Stimulated activated CD8-positive, alpha-beta memory T cell treated with anti-CD3 and anti-CD28 coated beads, Interleukin-2, amount 100 ng/mL, for 1 hour (primary cell): ENCODE data around the gene STAU1.
"Not testable (repeated sequence)": the region's sequence is repeated elsewhere in the genome, so short reads cannot be mapped to it uniquely, and the experiment has no call there.

ENCODE experiments used
- DNase-seq, 2 donors: peaks; one replicate each; pipeline ENCODE4 v3.0.0-alpha.2; 2020; ENCODE audit warnings: low read depth in 2 of 2

STAU1 gene

GRCh38 chr20:49166534-49167449 lies 21.3 kb downstream of the STAU1 start:
- no peak for DNase-seq

GRCh38 chr20:49165611-49166010 lies 22.5 kb downstream of the STAU1 start:
- DNase-seq, result no peak

- no peak for DNase-seq
These were observed 24.4 kb downstream of the STAU1 start for GRCh38 chr20:49163696-49164095.

GRCh38 chr20:49161428-49162152 lies 26.5 kb downstream of the STAU1 start:
- no peak for DNase-seq

GRCh38 chr20:49160057-49160929 lies 27.8 kb downstream of the STAU1 start:
- no peak for DNase-seq

GRCh38 chr20:49157146-49157545 lies 31.0 kb downstream of the STAU1 start:
- no peak for DNase-seq

- DNase-seq, result no peak
These were observed 31.7 kb downstream of the STAU1 start for GRCh38 chr20:49156481-49156880.

- no peak for DNase-seq
These were observed 36.7 kb downstream of the STAU1 start for GRCh38 chr20:49151436-49151835.

- no peak for DNase-seq
These were observed 38.7 kb downstream of the STAU1 start for GRCh38 chr20:49149281-49150045.

GRCh38 chr20:49148601-49149000 lies 39.5 kb downstream of the STAU1 start:
- no peak for DNase-seq

GRCh38 chr20:49147296-49147695 lies 40.8 kb downstream of the STAU1 start:
- DNase-seq, result no peak

- no peak for DNase-seq
These were observed 41.5 kb downstream of the STAU1 start for GRCh38 chr20:49146442-49147225.

- DNase-seq, result no peak
These were observed 47.3 kb downstream of the STAU1 start for GRCh38 chr20:49140834-49141233.

- DNase-seq, result no peak
These were observed 47.7 kb downstream of the STAU1 start for GRCh38 chr20:49140411-49140810.

- no peak for DNase-seq
These were observed 49.7 kb downstream of the STAU1 start for GRCh38 chr20:49138431-49138830.

GRCh38 chr20:49136817-49137571 lies 51.1 kb downstream of the STAU1 start:
- no peak for DNase-seq

- DNase-seq, result not testable (repeated sequence)
These were observed 53.3 kb downstream of the STAU1 start for GRCh38 chr20:49134797-49135196.

GRCh38 chr20:49133571-49133970 lies 54.6 kb downstream of the STAU1 start:
- no peak for DNase-seq

- DNase-seq, result no peak
These were observed 55.1 kb downstream of the STAU1 start for GRCh38 chr20:49132995-49133478.
